Mesothelial cell of epicardium (in vitro differentiated cells): Measurements from ENCODE around the gene ANKRD62. TPM values are rescaled to one million over a fixed set of nuclear protein-coding genes. Genes with fewer than 3 reads are reported as not detected.

Experiments used
- DNase-seq, 2 experiments: peaks; one replicate each; pipeline ENCODE4 v3.0.0; 2021; ENCODE audit warnings: low spot score in 2 of 2; ENCODE audit not compliant: unreplicated experiment in 2 of 2
- H3K27ac Mint-ChIP-seq: 2 replicates; pipeline ENCODE4 v1.8.0; 2021; ENCODE audit warnings: mixed read lengths
- H3K27me3 Mint-ChIP-seq: 2 replicates; pipeline ENCODE4 v1.8.0; 2021; ENCODE audit warnings: low read depth, mixed read lengths
- H3K36me3 Mint-ChIP-seq: 2 replicates; pipeline ENCODE4 v1.8.0; 2021; ENCODE audit warnings: mixed read lengths
- H3K4me1 Mint-ChIP-seq: 2 replicates; pipeline ENCODE4 v1.8.0; 2021; ENCODE audit warnings: mixed read lengths
- H3K4me3 Mint-ChIP-seq: 2 replicates; pipeline ENCODE4 v1.8.0; 2021; ENCODE audit warnings: mild to moderate bottlenecking, moderate library complexity, mixed read lengths
- H3K9me3 Mint-ChIP-seq: 2 replicates; pipeline ENCODE4 v1.8.0; 2021; ENCODE audit warnings: mixed read lengths
- CTCF ChIP-seq: fragments of 200-600 bp; sonication (generic); IDR thresholded peaks from one replicate; pipeline ENCODE4 v1.5.0; 2021; ENCODE audit warnings: antibody characterized with exemption; ENCODE audit not compliant: unreplicated experiment
- total RNA-seq: library from RNA; stranded (reverse); gene quantifications from 3 replicates; pipeline ENCODE4 v1.2.1, GENCODE V29; 2021

ANKRD62 gene
- total RNA-seq, 1 donor from 2014 or later = not detected

DNA sequence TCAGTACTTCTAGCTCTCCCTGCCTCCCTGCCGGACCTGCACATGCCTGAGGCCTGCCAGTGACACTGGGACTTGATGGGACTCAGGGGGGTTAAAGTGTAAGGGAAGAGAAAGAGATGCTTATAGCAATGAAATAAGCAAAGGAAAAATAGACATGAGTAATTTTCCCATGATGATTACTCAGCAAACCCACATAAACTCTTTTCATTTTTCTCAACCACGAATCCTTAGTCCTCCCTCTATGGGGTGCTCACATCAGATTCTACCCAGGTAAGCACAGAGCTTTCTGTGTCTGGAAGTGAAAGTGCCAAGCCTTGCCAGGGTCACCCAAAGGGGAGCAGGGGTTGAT lies 44.8 kb upstream of the ANKRD62 start:
- no peak overlapping the region for H3K27ac Mint-ChIP-seq
- no peaks in the 10 kb centered on the region for H3K36me3 Mint-ChIP-seq
- H3K27me3 Mint-ChIP-seq = peaks cover 12% of the 10 kb centered on the region
- H3K4me1 Mint-ChIP-seq = no peaks in the 10 kb centered on the region
- H3K9me3 Mint-ChIP-seq = no peaks in the 10 kb centered on the region
- TF ChIP-seq CTCF = no peak
- no peak for DNase-seq
- no peak overlapping the region for H3K4me3 Mint-ChIP-seq

DNA sequence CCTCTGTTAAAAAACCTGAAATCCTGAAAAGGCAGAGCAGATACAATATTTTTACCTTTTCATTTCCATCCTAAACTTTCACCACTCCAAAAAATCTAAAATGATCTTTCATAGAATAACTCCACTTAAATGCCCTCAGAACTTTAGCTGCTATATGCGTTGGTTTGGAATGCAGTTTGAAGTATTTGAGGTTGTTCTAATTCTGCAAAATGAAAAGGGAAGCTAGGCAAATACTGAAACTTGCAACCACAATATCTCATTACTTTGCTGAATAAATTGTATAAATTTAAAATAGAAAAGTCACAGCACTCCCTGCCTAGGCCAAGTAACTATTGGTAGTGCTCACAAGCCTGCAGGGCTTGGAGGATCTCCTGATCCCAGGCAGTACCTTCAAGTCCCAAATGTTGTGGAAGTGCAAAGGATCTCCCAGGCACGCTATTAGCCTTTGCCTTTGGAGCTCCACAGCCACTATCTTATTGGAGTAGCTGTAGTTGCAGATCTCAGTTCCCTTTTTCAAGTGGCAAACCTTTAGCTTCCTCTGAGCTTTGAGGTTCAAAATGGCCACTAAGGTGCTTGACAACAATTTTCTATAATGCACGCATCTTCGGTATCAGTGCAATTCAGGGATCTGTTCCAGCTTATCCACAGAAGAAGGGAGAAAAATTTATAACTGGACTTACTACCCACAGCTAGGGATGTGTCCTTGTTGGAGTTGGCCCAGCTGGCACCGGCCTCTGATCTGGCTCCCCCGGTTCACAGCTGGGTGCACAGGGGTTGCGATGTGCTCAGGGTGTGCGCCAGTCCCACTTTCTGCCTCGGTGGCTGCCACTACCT lies 43.4 kb upstream of the ANKRD62 start:
- no peak for TF ChIP-seq CTCF
- no peak overlapping the region for H3K4me3 Mint-ChIP-seq
- H3K36me3 Mint-ChIP-seq = no peaks in the 10 kb centered on the region
- no peak overlapping the region for H3K27ac Mint-ChIP-seq
- no peaks in the 10 kb centered on the region for H3K4me1 Mint-ChIP-seq
- no peaks in the 10 kb centered on the region for H3K9me3 Mint-ChIP-seq
- H3K27me3 Mint-ChIP-seq = peaks cover 12% of the 10 kb centered on the region
- DNase-seq = no peak

- Mint-ChIP-seq H3K4me1 (peaks cover 5% of the 10 kb centered on the region), H3K27me3 (peaks cover 12% of the 10 kb centered on the region), H3K4me3 (no peak overlapping the region), H3K27ac (no peak overlapping the region), H3K9me3 (no peaks in the 10 kb centered on the region), H3K36me3 (no peaks in the 10 kb centered on the region)
- TF ChIP-seq CTCF = no peak
- DNase-seq = no peak
These were observed 40.8 kb upstream of the ANKRD62 start for GRCh38 chr18:12052866-12053265.

GRCh38 chr18:12053289-12053688 lies 40.4 kb upstream of the ANKRD62 start:
- no peaks in the 10 kb centered on the region for H3K36me3 Mint-ChIP-seq
- no peak overlapping the region for H3K27ac Mint-ChIP-seq

GRCh38 chr18:12056034-12056883 lies 37.4 kb upstream of the ANKRD62 start:
- TF ChIP-seq CTCF = no peak
- no peaks in the 10 kb centered on the region for H3K27me3 Mint-ChIP-seq
- no peak overlapping the region for H3K4me3 Mint-ChIP-seq
- H3K4me1 Mint-ChIP-seq = peaks cover 5% of the 10 kb centered on the region
- peak overlapping the region; percentile 22 for H3K27ac Mint-ChIP-seq
- H3K36me3 Mint-ChIP-seq = no peaks in the 10 kb centered on the region
- DNase-seq = no peak
- no peaks in the 10 kb centered on the region for H3K9me3 Mint-ChIP-seq

More at GRCh38 chr18:12053289-12053688, 40.4 kb upstream of the ANKRD62 start:
- TF ChIP-seq CTCF = no peak
- no peak for DNase-seq
- Mint-ChIP-seq H3K4me3 (no peak overlapping the region), H3K9me3 (no peaks in the 10 kb centered on the region), H3K4me1 (peaks cover 5% of the 10 kb centered on the region), H3K27me3 (peaks cover 11% of the 10 kb centered on the region)
